GM10266 (cell line): ENCODE data around the gene AVEN.
"Not testable (repeated sequence)": the region's sequence is repeated elsewhere in the genome, so short reads cannot be mapped to it uniquely, and the experiment has no call there.

ENCODE experiments used
- DNase-seq: peaks from one replicate; pipeline ENCODE4 v3.0.0; 2012; ENCODE audit errors: extremely low spot score
- CTCF ChIP-seq: IDR thresholded peaks from 2 replicates; pipeline ENCODE4 v1.5.1; 2012; ENCODE audit warnings: mild to moderate bottlenecking, low read depth; ENCODE audit not compliant: control insufficient read depth, insufficient read depth; ENCODE audit errors: missing control alignments

The AVEN gene

GRCh38 chr15:34019369-34019990 is 19.5 kb downstream of the AVEN start:
- DNase-seq: no peak
- no peak for TF ChIP-seq CTCF

- not testable (repeated sequence) for DNase-seq
Observed at GRCh38 chr15:34018738-34019137, 20.3 kb downstream of the AVEN start.

- no peak for TF ChIP-seq CTCF
- DNase-seq: no peak
Observed at GRCh38 chr15:34018021-34018645, 20.9 kb downstream of the AVEN start.

GRCh38 chr15:34014556-34014955 is 24.4 kb downstream of the AVEN start:
- no peak for TF ChIP-seq CTCF
- no peak for DNase-seq

- no peak for DNase-seq
- TF ChIP-seq CTCF: no peak
Observed at GRCh38 chr15:34013746-34014145, 25.3 kb downstream of the AVEN start.

- no peak for TF ChIP-seq CTCF
Observed at GRCh38 chr15:34012461-34013028, 26.5 kb downstream of the AVEN start.

GRCh38 chr15:34011481-34011880 is 27.5 kb downstream of the AVEN start:
- no peak for DNase-seq
- TF ChIP-seq CTCF: no peak

More at GRCh38 chr15:34012461-34013028, 26.5 kb downstream of the AVEN start:
- DNase-seq: no peak
